GM23248 (cell line): Measurements from ENCODE around the gene COL8A1.

Experiments
- EZH2 ChIP-seq: fragments of 200-600 bp; sonication (generic); IDR thresholded peaks from 2 replicates; pipeline ENCODE4 v1.6.1; 2018; ENCODE audit warnings: antibody characterized with exemption, mild to moderate bottlenecking; ENCODE audit not compliant: insufficient read depth, poor library complexity, severe bottlenecking
- EZH2phosphoT487 ChIP-seq: fragments of 200-600 bp; sonication (generic); IDR thresholded peaks from 2 replicates; pipeline ENCODE4 v1.6.1; 2018; ENCODE audit warnings: antibody characterized with exemption, moderate library complexity, mild to moderate bottlenecking, low read depth; ENCODE audit not compliant: insufficient read depth

GRCh38 chr3:99662838-99663570 lies 24.6 kb downstream of the COL8A1 start:
- TF ChIP-seq EZH2 (no peak), EZH2phosphoT487 (no peak)
